ENCODE measurements around the gene ORC1.

- TF ChIP-seq POLR2A (IDR thresholded peaks at IDR 0.05) (no peak), CTCF (IDR thresholded peaks at IDR 0.05) (no peak)
These were observed 71.8 kb downstream of the ORC1 start for GRCh38 chr1:52332411-52332810.
